K562 (cell line): ENCODE results near the gene TTLL3.
"Not testable (repeated sequence)": the region's sequence is repeated elsewhere in the genome, so short reads cannot be mapped to it uniquely, and the experiment has no call there.

Experiments
- FOSL1 ChIP-seq: fragments of 200-800 bp; sonication (Bioruptor generic); conservative IDR thresholded peaks from 2 replicates; pipeline ENCODE4 v1.6.1; 2016; ENCODE audit warnings: missing genetic modification characterization, missing compliant biosample characterization
- JUN ChIP-seq, 2 experiments: sonication (generic) in 1 of 2; formaldehyde crosslinking in 1 of 2; IDR thresholded peaks; 2 replicates each; pipeline versions ENCODE4 v1.6.1 to v1.8.0; 2012 to 2022; ENCODE audit warnings: borderline replicate concordance in 2 of 2, mild to moderate bottlenecking in 2 of 2, improper control_type of control experiment in 1 of 2, low read depth in 1 of 2, low read length in 1 of 2, missing genetic modification reagents in 1 of 2
- JUND ChIP-seq, 2 experiments: IDR thresholded peaks; 2 replicates in 1 of 2; 3 replicates in 1 of 2; pipeline ENCODE4 v1.6.1; 2011; ENCODE audit warnings: borderline replicate concordance in 2 of 2, low read depth in 2 of 2, low read length in 2 of 2, improper control_type of control experiment in 1 of 2, missing biosample characterization in 1 of 2, missing genetic modification characterization in 1 of 2, missing genetic modification reagents in 1 of 2
- KLF16 ChIP-seq: IDR thresholded peaks from 2 replicates; pipeline ENCODE4 v1.6.1; 2016; ENCODE audit warnings: antibody characterized with exemption
- PML ChIP-seq: IDR thresholded peaks from 2 replicates; pipeline ENCODE4 v1.6.1; 2012; ENCODE audit warnings: low read length, inconsistent platforms
- POLR2AphosphoS2 ChIP-seq: IDR thresholded peaks from 2 replicates; pipeline ENCODE4 v1.6.1; 2012; ENCODE audit warnings: low read length, improper control_type of control experiment
- POLR2AphosphoS5 ChIP-seq: IDR thresholded peaks from 2 replicates; pipeline ENCODE4 v1.6.1; 2011; ENCODE audit warnings: mild to moderate bottlenecking, low read depth, low read length, moderate library complexity; ENCODE audit not compliant: control insufficient read depth, insufficient read depth
- SMC3 ChIP-seq: conservative IDR thresholded peaks from 2 replicates; pipeline ENCODE4 v1.6.1; 2011; ENCODE audit warnings: low read depth, low read length, improper control_type of control experiment; ENCODE audit not compliant: insufficient read depth
- SP1 ChIP-seq: sonication (generic); formaldehyde crosslinking; IDR thresholded peaks from 2 replicates; pipeline ENCODE4 v1.8.1; 2022; ENCODE audit warnings: mild to moderate bottlenecking, missing genetic modification reagents
- ZNF699 ChIP-seq: fragments of 250-450 bp; sonication (Bioruptor Pico); IDR thresholded peaks from 2 replicates; pipeline ENCODE4 v1.8.0; 2021; ENCODE audit warnings: mild to moderate bottlenecking, moderate library complexity; ENCODE audit not compliant: insufficient replicate concordance
- TF ChIP-seq, protein P1 (sequence below): sonication (generic); formaldehyde crosslinking; IDR thresholded peaks from 2 replicates; pipeline ENCODE4 v1.8.1; 2023; ENCODE audit warnings: mild to moderate bottlenecking, missing genetic modification reagents
- TF ChIP-seq, protein P2 (sequence below), 3 experiments: IDR thresholded peaks in 2 of 3; conservative IDR thresholded peaks in 1 of 3; 2 replicates each; pipeline ENCODE4 v1.5.1; 2011 to 2012; ENCODE audit warnings: low read length in 3 of 3, mild to moderate bottlenecking in 3 of 3, control low read depth in 2 of 3, improper control_type of control experiment in 1 of 3, inconsistent platforms in 1 of 3, low read depth in 1 of 3, mixed read lengths in 1 of 3, moderate library complexity in 1 of 3; ENCODE audit not compliant: insufficient read depth in 2 of 3
- TF ChIP-seq, protein P3 (sequence below): sonication (generic); formaldehyde crosslinking; IDR thresholded peaks from 2 replicates; pipeline ENCODE4 v1.9.0; 2022; ENCODE audit warnings: mild to moderate bottlenecking, missing genetic modification reagents

DNA sequence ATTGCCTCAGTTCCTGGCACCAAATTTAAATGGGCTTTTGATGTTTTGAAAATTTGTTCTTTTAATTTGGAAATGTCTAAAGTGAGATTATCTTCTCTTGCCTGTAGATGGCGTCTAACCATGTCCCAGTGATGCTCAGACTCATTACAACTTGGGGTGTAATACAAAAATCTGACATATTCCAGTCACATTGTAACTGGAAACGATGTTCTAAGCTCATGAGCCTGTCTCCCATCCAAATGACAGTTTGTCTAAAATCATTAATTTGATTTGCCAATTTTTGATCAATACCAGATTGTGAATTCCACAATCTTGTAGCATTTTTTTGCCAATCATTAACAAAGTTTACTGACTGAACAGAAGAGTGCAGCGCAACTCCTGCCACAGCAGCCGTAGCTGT lies 38.8 kb downstream of the TTLL3 start:
- not testable (repeated sequence) for TF ChIP-seq JUN (IDR thresholded peaks at IDR 0.05; ENCODE audit: borderline replicate concordance, low read depth, low read length); JUN (CRISPR knock-in tag; IDR thresholded peaks at IDR 0.05; ENCODE audit: borderline replicate concordance); FOSL1; ZNF699; KLF16; POLR2AphosphoS2; SP1 (CRISPR knock-in tag); JUND (IDR thresholded peaks at IDR 0.05; ENCODE audit: borderline replicate concordance, low read depth, low read length); JUND (tag; IDR thresholded peaks at IDR 0.05; ENCODE audit: borderline replicate concordance, low read depth, low read length); POLR2AphosphoS5; PML
- TF ChIP-seq, protein P1, sequence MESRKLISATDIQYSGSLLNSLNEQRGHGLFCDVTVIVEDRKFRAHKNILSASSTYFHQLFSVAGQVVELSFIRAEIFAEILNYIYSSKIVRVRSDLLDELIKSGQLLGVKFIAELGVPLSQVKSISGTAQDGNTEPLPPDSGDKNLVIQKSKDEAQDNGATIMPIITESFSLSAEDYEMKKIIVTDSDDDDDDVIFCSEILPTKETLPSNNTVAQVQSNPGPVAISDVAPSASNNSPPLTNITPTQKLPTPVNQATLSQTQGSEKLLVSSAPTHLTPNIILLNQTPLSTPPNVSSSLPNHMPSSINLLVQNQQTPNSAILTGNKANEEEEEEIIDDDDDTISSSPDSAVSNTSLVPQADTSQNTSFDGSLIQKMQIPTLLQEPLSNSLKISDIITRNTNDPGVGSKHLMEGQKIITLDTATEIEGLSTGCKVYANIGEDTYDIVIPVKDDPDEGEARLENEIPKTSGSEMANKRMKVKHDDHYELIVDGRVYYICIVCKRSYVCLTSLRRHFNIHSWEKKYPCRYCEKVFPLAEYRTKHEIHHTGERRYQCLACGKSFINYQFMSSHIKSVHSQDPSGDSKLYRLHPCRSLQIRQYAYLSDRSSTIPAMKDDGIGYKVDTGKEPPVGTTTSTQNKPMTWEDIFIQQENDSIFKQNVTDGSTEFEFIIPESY (CRISPR knock-in tag) = not testable (repeated sequence)
- TF ChIP-seq, protein P2, sequence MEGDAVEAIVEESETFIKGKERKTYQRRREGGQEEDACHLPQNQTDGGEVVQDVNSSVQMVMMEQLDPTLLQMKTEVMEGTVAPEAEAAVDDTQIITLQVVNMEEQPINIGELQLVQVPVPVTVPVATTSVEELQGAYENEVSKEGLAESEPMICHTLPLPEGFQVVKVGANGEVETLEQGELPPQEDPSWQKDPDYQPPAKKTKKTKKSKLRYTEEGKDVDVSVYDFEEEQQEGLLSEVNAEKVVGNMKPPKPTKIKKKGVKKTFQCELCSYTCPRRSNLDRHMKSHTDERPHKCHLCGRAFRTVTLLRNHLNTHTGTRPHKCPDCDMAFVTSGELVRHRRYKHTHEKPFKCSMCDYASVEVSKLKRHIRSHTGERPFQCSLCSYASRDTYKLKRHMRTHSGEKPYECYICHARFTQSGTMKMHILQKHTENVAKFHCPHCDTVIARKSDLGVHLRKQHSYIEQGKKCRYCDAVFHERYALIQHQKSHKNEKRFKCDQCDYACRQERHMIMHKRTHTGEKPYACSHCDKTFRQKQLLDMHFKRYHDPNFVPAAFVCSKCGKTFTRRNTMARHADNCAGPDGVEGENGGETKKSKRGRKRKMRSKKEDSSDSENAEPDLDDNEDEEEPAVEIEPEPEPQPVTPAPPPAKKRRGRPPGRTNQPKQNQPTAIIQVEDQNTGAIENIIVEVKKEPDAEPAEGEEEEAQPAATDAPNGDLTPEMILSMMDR (IDR thresholded peaks at IDR 0.05 in 2 of 3, conservative IDR thresholded peaks at IDR 0.05 in 1 of 3; ENCODE audit: insufficient read depth in 2 of 3, low read depth in 1 of 3, low read length in 3 of 3) = peak; percentile 25 to 58 (median 57); a peak in 4 of 6 replicates
- TF ChIP-seq, protein P3, sequence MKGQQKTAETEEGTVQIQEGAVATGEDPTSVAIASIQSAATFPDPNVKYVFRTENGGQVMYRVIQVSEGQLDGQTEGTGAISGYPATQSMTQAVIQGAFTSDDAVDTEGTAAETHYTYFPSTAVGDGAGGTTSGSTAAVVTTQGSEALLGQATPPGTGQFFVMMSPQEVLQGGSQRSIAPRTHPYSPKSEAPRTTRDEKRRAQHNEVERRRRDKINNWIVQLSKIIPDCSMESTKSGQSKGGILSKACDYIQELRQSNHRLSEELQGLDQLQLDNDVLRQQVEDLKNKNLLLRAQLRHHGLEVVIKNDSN (CRISPR knock-in tag) = not testable (repeated sequence)
- peak; percentile 47; the same call in 1 of the 2 replicates for TF ChIP-seq SMC3
